H9 (cell line): ENCODE data around the gene PRR35. TPM values are rescaled to one million over a fixed set of nuclear protein-coding genes. Genes with fewer than 3 reads are reported as not detected.
A peak's percentile ranks its signal among the peaks of the same experiment; 100 is the strongest.

Experiments
- DNase-seq: peaks from one replicate; pipeline ENCODE4 v3.0.0-alpha.2; 2017
- H2AFZ ChIP-seq: one replicate; pipeline ENCODE4 v1.6.1; 2013; ENCODE audit warnings: mild to moderate bottlenecking, low read length, control low read depth, moderate library complexity
- H2AK5ac ChIP-seq: 2 replicates; pipeline ENCODE4 v1.6.1; 2013; ENCODE audit warnings: low read length, control low read depth, mixed read lengths; ENCODE audit not compliant: insufficient read length
- H2BK120ac ChIP-seq: one replicate; pipeline ENCODE4 v1.6.1; 2013; ENCODE audit warnings: low read depth, mild to moderate bottlenecking, low read length, control low read depth, inconsistent platforms; ENCODE audit not compliant: poor library complexity, severe bottlenecking
- H2BK12ac ChIP-seq: 2 replicates; pipeline ENCODE4 v1.6.1; 2013; ENCODE audit warnings: low read length, control low read depth, mixed read lengths, low read depth; ENCODE audit not compliant: insufficient read length
- H2BK15ac ChIP-seq: 2 replicates; pipeline ENCODE4 v1.6.1; 2013; ENCODE audit warnings: low read depth, low read length, control low read depth
- H2BK20ac ChIP-seq: one replicate; pipeline ENCODE4 v1.6.1; 2013; ENCODE audit warnings: low read depth, mild to moderate bottlenecking, low read length, control low read depth, inconsistent platforms; ENCODE audit not compliant: poor library complexity, severe bottlenecking
- H2BK5ac ChIP-seq: 2 replicates; pipeline ENCODE4 v1.6.1; 2013; ENCODE audit warnings: low read length, control low read depth, mixed read lengths; ENCODE audit not compliant: insufficient read length
- H3K14ac ChIP-seq: 2 replicates; pipeline ENCODE4 v1.6.1; 2013; ENCODE audit warnings: low read length, control low read depth; ENCODE audit not compliant: insufficient read depth
- H3K18ac ChIP-seq: 2 replicates; pipeline ENCODE4 v1.6.1; 2013; ENCODE audit warnings: low read depth, mild to moderate bottlenecking, mixed read lengths, low read length, control low read depth; ENCODE audit not compliant: insufficient read length
- H3K23ac ChIP-seq: 2 replicates; pipeline ENCODE4 v1.6.1; 2013; ENCODE audit warnings: low read length, control low read depth, mixed read lengths, low read depth; ENCODE audit not compliant: insufficient read length
- H3K23me2 ChIP-seq: 2 replicates; pipeline ENCODE4 v1.6.1; 2013; ENCODE audit warnings: low read depth, mild to moderate bottlenecking, mixed read lengths, low read length, control low read depth; ENCODE audit not compliant: insufficient read length, poor library complexity, severe bottlenecking
- H3K27ac ChIP-seq: 2 replicates; pipeline ENCODE4 v1.5.1; 2013; ENCODE audit warnings: low read length, control low read depth, mixed read lengths, low read depth; ENCODE audit not compliant: insufficient read length
- H3K27me3 ChIP-seq: 2 replicates; pipeline ENCODE4 v1.6.1; 2013; ENCODE audit warnings: low read length, control low read depth, inconsistent platforms; ENCODE audit not compliant: insufficient read depth
- H3K4ac ChIP-seq: 2 replicates; pipeline ENCODE4 v1.6.1; 2013; ENCODE audit warnings: low read depth, mild to moderate bottlenecking, control low read depth, inconsistent platforms, low read length, moderate library complexity
- H3K4me1 ChIP-seq: 2 replicates; pipeline ENCODE4 v1.6.1; 2013; ENCODE audit warnings: low read length, control low read depth, inconsistent platforms; ENCODE audit not compliant: insufficient read depth
- H3K4me2 ChIP-seq: 2 replicates; pipeline ENCODE4 v1.6.1; 2013; ENCODE audit warnings: low read length, control low read depth, mixed read lengths; ENCODE audit not compliant: insufficient read length, insufficient read depth
- H3K56ac ChIP-seq: 2 replicates; pipeline ENCODE4 v1.6.1; 2013; ENCODE audit warnings: low read depth, mild to moderate bottlenecking, mixed read lengths, low read length, control low read depth; ENCODE audit not compliant: insufficient read length
- H3K79me1 ChIP-seq: 2 replicates; pipeline ENCODE4 v1.6.1; 2013; ENCODE audit warnings: low read depth, mild to moderate bottlenecking, moderate library complexity, low read length, control low read depth, inconsistent platforms; ENCODE audit not compliant: insufficient read depth, poor library complexity, severe bottlenecking
- H3K79me2 ChIP-seq: 2 replicates; pipeline ENCODE4 v1.6.1; 2013; ENCODE audit warnings: low read length, control low read depth, inconsistent platforms; ENCODE audit not compliant: insufficient read depth
- H3K9ac ChIP-seq: 2 replicates; pipeline ENCODE4 v1.6.1; 2013; ENCODE audit warnings: low read length, control low read depth, mixed read lengths; ENCODE audit not compliant: insufficient read length; ENCODE audit errors: extremely low read depth
- H3K9me3 ChIP-seq: one replicate; pipeline ENCODE4 v1.6.1; 2013; ENCODE audit warnings: low read depth, low read length, inconsistent platforms; ENCODE audit not compliant: control insufficient read depth
- H3T11ph ChIP-seq: one replicate; pipeline ENCODE4 v1.6.1; 2013; ENCODE audit warnings: mild to moderate bottlenecking, low read length, control low read depth, inconsistent platforms
- H4K20me1 ChIP-seq: one replicate; pipeline ENCODE4 v1.6.1; 2013; ENCODE audit not compliant: control insufficient read depth, insufficient read length, insufficient read depth
- H4K5ac ChIP-seq: 2 replicates; pipeline ENCODE4 v1.6.1; 2013; ENCODE audit warnings: low read depth, mild to moderate bottlenecking, mixed read lengths, low read length, control low read depth; ENCODE audit not compliant: insufficient read length
- H4K8ac ChIP-seq: replicated peaks from 2 replicates; pipeline ENCODE4 v1.6.1; 2013; ENCODE audit warnings: low read length, control low read depth, mixed read lengths, low read depth; ENCODE audit not compliant: insufficient read length
- H4K91ac ChIP-seq: 2 replicates; pipeline ENCODE4 v1.6.1; 2013; ENCODE audit warnings: low read depth, mild to moderate bottlenecking, moderate library complexity, mixed read lengths, low read length, control low read depth; ENCODE audit not compliant: insufficient read length
- H3K27ac Mint-ChIP-seq, 3 experiments: 2 replicates in 2 of 3; 3 replicates in 1 of 3; pipeline ENCODE4 v1.8.0; 2020 to 2021; ENCODE audit warnings: mixed read lengths in 3 of 3, mild to moderate bottlenecking in 1 of 3, moderate library complexity in 1 of 3
- H3K27me3 Mint-ChIP-seq: 2 replicates; pipeline ENCODE4 v1.8.0; 2021; ENCODE audit warnings: low read depth, mild to moderate bottlenecking, moderate library complexity, mixed read lengths
- H3K36me3 Mint-ChIP-seq, 3 experiments: 2 replicates in 2 of 3; 3 replicates in 1 of 3; pipeline ENCODE4 v1.8.0; 2020 to 2021; ENCODE audit warnings: low read depth in 3 of 3, mixed read lengths in 3 of 3; ENCODE audit not compliant: insufficient read depth in 1 of 3
- H3K4me1 Mint-ChIP-seq, 2 experiments: 2 replicates each; pipeline ENCODE4 v1.8.0; 2020; ENCODE audit warnings: mixed read lengths in 2 of 2
- H3K4me3 Mint-ChIP-seq, 2 experiments: 2 replicates in 1 of 2; 3 replicates in 1 of 2; pipeline ENCODE4 v1.8.0; 2020 to 2021; ENCODE audit warnings: mild to moderate bottlenecking in 2 of 2, mixed read lengths in 2 of 2, moderate library complexity in 1 of 2
- H3K9me3 Mint-ChIP-seq, 2 experiments: 2 replicates in 1 of 2; 3 replicates in 1 of 2; pipeline ENCODE4 v1.8.0; 2020; ENCODE audit warnings: mild to moderate bottlenecking in 2 of 2, mixed read lengths in 2 of 2, moderate library complexity in 1 of 2
- CTCF ChIP-seq: fragments of 200-600 bp; sonication (generic); conservative IDR thresholded peaks from 3 replicates; pipeline ENCODE4 v1.8.0; 2021; ENCODE audit warnings: antibody characterized with exemption, mild to moderate bottlenecking
- WGBS: extraction: QIAGEN DNeasy Blood & Tissue Kit; methylation state at CpG from one replicate; pipeline ENCODE4 v1.1.7; 2013; ENCODE audit warnings: missing lambda C conversion rate, low lambda C conversion rate, mixed read lengths; ENCODE audit not compliant: insufficient read length; ENCODE audit errors: extremely low coverage; 5-methylcytosine and 5-hydroxymethylcytosine counted together
- total RNA-seq: library from RNA; stranded (reverse); gene quantifications from 2 replicates; pipeline ENCODE4 v1.2.1, GENCODE V29; 2021

PRR35 gene
- total RNA-seq, 1 experiment from 2014 or later, result 0.33 TPM

- Histone ChIP-seq H3K79me1 (no peaks in the 10 kb centered on the region), H3K4me1 (no peaks in the 10 kb centered on the region), H3K9ac (no peak overlapping the region), H3K27me3 (no peaks in the 10 kb centered on the region), H3K18ac (no peak overlapping the region), H2AFZ (no peak overlapping the region), H3K4ac (no peak overlapping the region), H4K20me1 (no peaks in the 10 kb centered on the region), H2BK15ac (no peak overlapping the region), H2BK120ac (no peak overlapping the region), H3K56ac (no peak overlapping the region), H3K23me2 (peaks cover 4% of the 10 kb centered on the region), H2BK5ac (no peak overlapping the region), H3K27ac (no peak overlapping the region), H3K79me2 (no peaks in the 10 kb centered on the region; the same call in 1 of the 2 replicates), H3K9me3 (no peaks in the 10 kb centered on the region), H3K14ac (no peak overlapping the region), H4K91ac (no peak overlapping the region), H3K23ac (no peak overlapping the region), H2AK5ac (no peak overlapping the region), H2BK20ac (no peak overlapping the region), H2BK12ac (no peak overlapping the region), H3T11ph (no peak overlapping the region), H4K5ac (no peak overlapping the region), H3K4me2 (no peak overlapping the region), H4K8ac (no peak overlapping the region)
- no peak for DNase-seq
- Mint-ChIP-seq H3K27ac (peak overlapping the region in 1 of 3 experiments; percentile 67; a peak in 1 of 7 replicates), H3K9me3 (no peaks in the 10 kb centered on the region), H3K4me3 (no peak overlapping the region), H3K27me3 (no peaks in the 10 kb centered on the region; the same call in 1 of the 2 replicates), H3K36me3 (peaks cover 0 to 16% (median 13%) of the 10 kb centered on the region in 3 experiments; a peak in 5 of 7 replicates), H3K4me1 (peaks cover 7 to 8% of the 10 kb centered on the region in 2 experiments)
- TF ChIP-seq CTCF, result no peak
- no CpG with 5 or more reads among the region's 23 CpGs for WGBS
These were observed 37.7 kb upstream of the PRR35 start for GRCh38 chr16:522320-523096.
